Measurements from ENCODE around the gene DAB2IP.
A peak's percentile ranks its signal among the peaks of the same experiment; 100 is the strongest.

The DAB2IP gene

GRCh38 chr9:121685146-121685794 lies 33.8 kb downstream of the DAB2IP start:
- no peak for DNase-seq (ENCODE audit: low spot score)

- no peak for DNase-seq (ENCODE audit: low spot score)
These were observed 34.5 kb downstream of the DAB2IP start for GRCh38 chr9:121685795-121686377.

DNA sequence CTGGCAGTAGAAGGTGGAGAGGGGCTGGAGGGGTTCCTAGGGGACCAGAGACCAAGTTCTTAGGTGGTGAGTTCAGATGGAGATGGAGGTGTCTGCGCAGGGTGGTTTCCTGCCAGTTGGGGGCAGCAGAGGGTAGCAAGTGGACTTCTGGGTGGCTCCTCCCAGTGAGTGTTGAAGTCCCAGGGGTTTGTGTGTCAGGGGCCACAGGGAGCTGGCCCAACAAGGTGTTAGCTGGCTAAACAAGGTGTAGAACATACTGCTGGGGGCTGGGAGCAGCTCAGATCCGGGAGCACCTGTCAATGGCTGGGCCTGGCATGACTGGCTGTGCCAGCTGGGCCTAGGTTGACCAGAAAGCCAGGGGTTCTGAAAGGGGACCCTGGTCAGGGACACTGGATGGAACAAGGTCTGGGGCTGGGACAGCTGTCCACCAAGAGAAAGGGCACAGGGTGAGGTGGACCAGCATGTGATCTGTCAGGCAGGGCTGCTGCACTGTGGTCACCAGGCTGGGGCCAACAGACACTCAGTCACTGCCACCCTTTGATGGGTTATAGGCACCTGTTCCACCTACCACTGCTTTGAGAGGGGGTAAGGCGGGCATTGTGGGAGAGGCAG lies 35.6 kb downstream of the DAB2IP start:
- DNase-seq (ENCODE audit: low spot score), result no peak

DNA sequence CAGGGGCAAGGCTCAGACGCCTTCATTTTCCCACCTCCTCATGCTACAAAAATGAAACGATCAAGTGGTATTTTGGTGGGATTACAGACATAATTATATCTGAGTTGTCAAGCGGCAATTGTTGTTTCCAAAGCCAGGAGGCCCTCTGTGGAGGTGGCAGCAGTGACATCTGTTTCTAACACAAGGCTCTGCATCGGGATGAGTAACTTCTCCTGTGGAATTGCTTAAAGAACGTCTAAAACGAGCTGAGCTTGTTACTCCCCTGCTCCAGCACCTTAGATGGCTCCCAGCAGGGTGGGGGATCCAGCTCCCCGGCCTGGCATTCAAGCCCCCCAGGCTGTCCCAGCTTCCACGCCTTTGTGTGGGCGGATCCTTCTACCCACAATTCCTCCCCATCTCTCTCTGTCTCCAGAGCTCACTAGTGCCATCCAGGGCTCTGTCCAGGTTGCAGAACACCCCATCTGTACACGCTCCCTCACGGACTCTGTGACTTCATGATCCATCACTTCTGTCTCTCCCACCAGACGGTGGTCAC lies 36.8 kb downstream of the DAB2IP start:
- no peak for DNase-seq (ENCODE audit: low spot score)

DNA sequence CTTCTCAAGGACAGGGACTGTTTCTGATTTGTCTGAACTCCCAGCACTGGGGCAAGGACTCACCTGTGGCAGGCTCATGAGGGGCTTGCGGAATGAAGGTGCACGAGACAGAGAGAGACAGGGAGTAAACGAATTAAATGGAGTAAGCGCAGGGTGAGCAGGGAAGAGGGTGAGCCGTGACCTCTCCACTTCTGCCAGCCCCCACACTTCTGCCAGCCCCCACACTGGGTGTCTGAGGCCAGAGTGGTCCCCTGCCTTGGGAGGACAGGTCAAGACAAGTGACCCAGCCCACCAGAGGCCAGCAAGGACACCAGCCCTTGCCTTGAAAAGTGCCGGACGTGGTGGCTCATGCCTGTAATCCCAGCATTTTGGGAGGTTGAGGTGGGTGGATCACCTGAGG lies 37.2 kb downstream of the DAB2IP start:
- DNase-seq (ENCODE audit: low spot score), result no peak

- DNase-seq (ENCODE audit: low spot score), result no peak
These were observed 38.2 kb downstream of the DAB2IP start for GRCh38 chr9:121689461-121690157.

- no peak for DNase-seq (ENCODE audit: low spot score)
These were observed 38.9 kb downstream of the DAB2IP start for GRCh38 chr9:121690316-121690715.

DNA sequence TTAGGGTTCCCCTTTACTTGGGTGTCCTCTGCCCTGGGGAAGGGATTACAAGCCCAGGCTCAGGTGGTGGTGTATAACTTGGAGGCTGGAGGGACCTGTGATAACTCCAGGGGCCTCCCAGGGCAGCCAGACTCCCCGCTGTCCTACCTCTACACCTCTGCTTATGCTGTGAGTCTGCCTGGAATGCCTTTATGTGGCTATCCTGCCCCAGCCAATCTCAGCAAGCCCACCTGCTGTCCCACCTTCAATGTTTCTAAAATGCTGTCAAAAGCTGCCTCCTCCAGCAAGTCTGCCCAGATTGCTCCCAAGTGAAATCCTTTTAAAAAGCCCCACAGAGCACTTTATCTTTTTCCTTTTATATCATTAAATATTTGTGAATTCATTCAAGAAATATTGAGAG lies 39.3 kb downstream of the DAB2IP start:
- no peak for DNase-seq (ENCODE audit: low spot score)

- no peak for DNase-seq (ENCODE audit: low spot score)
These were observed 40.5 kb downstream of the DAB2IP start for GRCh38 chr9:121691890-121692289.

DNA sequence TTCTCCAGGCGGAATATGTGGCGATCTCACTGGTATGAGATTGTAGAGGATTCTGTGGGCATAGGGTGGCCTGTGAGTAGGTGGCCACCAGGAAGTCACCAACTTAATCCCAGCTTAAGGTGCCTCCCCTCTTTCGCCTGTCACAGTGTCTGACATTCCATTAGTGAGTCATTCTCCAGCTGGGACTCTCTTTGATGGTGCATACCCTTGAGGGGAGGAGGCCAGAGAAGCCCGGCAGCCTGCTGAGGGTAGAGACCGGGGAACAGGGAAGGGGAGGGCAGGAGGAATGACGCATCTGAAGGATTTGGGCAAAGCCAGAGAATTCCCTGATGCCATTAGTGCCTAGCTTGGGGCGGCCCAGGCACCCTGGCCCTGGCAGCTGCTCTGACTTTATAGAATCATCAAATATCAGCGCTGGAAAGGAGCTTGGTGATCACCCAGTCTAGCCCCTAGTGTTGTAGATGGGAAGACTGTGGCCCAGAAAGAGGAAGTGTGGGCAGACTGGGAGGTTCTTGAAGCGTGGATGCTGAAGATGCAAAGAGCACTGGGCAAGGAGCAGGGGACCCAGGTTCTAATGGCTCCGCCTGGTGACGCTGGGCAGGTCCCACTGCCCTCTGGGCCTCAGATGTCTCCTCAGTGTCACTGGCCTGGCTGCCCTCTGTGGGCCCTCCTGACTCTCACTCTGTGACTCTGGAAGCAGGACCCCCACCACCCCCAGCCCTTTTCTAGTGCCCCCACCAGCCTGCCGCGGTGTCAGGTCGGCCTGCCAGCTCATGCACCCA lies 41.4 kb downstream of the DAB2IP start:
- peak; percentile 71 for DNase-seq (ENCODE audit: low spot score)

GRCh38 chr9:121693388-121693670 lies 41.9 kb downstream of the DAB2IP start:
- DNase-seq (ENCODE audit: low spot score), result no peak

- no peak for DNase-seq (ENCODE audit: low spot score)
These were observed 42.6 kb downstream of the DAB2IP start for GRCh38 chr9:121694001-121694400.

GRCh38 chr9:121694600-121694999 lies 43.2 kb downstream of the DAB2IP start:
- no peak for DNase-seq (ENCODE audit: low spot score)

DNA sequence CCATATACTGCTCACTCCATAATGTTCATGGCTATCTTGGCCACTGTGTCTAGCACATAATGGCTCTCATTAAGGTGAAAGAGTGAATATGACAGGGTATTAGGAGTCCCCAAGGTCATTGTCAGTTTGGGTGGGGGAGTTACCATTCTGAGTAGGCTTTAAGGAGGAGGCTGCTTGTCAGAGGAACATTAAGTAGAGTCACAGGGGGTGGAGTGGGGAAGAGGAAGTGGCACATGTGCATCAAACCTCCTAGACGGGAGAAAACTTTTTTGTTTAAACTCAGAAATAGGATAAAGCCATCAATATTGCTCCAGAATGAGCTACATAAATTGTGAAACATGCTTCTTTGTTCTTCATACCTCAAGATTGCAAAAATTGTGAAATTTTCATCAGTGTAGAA lies 45.5 kb downstream of the DAB2IP start:
- DNase-seq (ENCODE audit: low spot score), result no peak

DNA sequence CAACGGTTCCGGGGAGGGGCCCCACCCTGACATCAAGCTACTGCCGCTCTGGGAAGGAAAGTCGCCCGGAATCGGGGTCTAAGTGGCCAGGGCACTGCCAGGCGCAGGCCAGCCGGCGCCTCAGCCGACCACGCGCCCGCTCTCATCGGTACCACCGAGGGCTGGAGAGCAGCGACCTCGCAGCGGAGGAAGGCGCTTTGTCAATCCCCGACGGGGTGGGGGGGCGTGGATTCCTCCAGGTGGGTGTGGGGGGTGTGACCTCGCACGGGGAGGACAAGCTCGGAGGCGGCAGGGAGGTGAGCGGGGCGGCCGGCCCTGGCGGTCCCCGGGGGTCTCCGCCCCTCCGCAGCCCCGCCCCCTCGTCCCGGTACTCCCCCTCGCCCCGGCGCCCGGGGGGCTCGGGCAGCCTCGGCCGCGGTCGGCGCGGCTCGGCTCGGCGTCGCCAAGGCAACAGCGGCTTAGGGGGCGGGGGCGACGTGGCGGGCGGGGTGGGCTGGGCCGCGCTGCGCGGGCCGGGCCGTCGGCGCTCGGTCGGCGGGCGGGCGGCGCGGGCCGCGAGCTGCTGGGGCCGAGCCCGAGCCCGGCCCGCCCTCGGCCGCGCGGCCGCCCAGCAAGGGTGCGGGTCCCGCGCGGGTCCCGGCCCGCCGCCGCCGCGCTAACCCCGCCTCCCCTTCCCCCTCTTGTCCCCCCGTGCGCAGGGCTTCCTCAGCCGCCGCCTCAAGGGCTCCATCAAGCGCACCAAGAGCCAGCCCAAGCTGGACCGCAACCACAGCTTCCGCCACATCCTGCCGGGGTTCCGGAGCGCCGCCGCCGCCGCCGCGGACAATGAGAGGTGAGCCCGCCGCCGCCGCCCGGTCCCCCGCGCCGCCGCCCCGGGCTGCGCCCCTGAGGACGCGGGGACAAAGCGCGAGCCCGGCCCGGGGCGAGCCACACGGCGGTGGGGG lies 47.5 kb downstream of the DAB2IP start:
- peak; percentile 65 for DNase-seq (ENCODE audit: low spot score)

GRCh38 chr9:121699571-121700164 lies 48.2 kb downstream of the DAB2IP start:
- DNase-seq (ENCODE audit: low spot score), result no peak

DNA sequence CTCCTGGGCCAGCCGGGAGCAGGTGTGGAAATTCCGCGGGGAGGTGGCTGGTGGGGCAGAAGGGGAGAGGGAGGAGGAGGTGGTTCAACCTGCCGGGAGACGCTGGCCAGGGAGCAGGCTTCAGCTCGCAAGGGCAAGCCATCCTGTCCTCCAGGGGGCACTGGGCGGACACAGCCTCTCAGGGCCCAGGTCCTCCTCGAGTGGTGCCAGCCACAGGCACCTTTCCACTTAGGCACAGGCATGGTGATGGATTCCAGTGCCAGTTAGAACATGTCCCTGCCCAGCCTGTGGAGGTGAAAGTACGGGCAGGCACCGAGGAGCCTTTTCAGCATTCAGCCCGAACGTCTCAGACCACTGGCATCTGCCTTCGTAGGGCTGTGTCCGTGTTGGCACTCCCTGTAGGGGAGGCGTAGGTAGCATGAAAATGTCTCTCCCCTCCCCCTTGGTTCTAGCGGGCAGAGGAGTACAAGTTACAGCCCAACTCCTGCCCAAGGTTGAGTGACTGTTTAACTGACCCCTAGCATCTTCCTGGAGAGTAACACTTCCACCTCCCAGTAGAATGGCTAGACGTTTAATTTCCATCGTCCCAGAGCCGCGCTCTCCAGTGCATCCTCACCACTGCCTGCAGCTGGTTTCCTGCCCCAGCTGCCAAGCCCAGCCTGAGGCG lies 48.9 kb downstream of the DAB2IP start:
- peak; percentile 65 for DNase-seq (ENCODE audit: low spot score)

DNA sequence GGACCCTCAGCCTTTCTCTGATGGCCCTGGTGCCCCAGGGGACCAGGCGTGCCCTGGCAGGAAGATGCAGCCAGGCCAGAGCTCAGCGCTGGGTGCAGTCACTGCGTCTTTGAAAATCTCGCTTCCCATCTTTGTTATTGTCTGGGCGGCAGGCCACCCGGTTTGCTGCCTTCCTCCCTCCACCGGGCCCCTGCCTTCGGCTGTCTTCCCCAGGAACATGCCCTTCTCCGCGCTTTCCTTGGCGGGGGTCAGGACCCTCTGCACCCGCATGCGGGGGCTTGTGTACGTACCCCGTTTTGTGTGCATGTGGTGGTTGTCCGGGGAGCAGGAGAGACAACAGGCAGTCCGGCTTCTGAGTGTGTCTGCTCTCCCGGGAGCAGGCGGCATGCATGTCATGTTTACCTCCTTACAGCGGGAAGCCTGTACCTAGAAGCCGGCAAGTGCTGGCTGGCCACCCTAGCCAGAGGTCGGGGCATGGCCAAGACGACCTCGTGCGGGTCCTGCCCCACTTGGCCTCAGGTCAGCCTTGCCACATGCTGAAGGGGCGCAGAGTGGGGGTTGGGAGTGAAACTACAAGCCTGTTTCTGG lies 49.5 kb downstream of the DAB2IP start:
- DNase-seq (ENCODE audit: low spot score), result no peak

GRCh38 chr9:121701736-121702261 lies 50.4 kb downstream of the DAB2IP start:
- no peak for DNase-seq (ENCODE audit: low spot score)

Data from kidney capillary endothelial cell (primary cell).